Keratinocyte (primary cell): ENCODE data around the gene HEYL.

ENCODE experiments used
- CTCF ChIP-seq, 3 experiments: IDR thresholded peaks in 1 of 3; conservative IDR thresholded peaks in 1 of 3; optimal IDR thresholded peaks in 1 of 3; 2 replicates in 2 of 3; 3 replicates in 1 of 3; pipeline versions ENCODE3 to v1.5.1; 2011; ENCODE audit warnings: low read length in 3 of 3, mild to moderate bottlenecking in 3 of 3, moderate library complexity in 2 of 3, control low read depth in 1 of 3, inconsistent platforms in 1 of 3; ENCODE audit not compliant: insufficient read depth in 2 of 3; ENCODE audit errors: extremely low read depth in 1 of 3
- EZH2 ChIP-seq: IDR thresholded peaks from one replicate; pipeline ENCODE4 v1.6.1; 2012; ENCODE audit warnings: inconsistent platforms, mild to moderate bottlenecking, low read length, moderate library complexity

- TF ChIP-seq EZH2 (no peak), CTCF (optimal IDR thresholded peaks at IDR 0.05 in 1 of 3, IDR thresholded peaks at IDR 0.05 in 1 of 3, conservative IDR thresholded peaks at IDR 0.05 in 1 of 3; ENCODE audit: extremely low read depth in 1 of 3, insufficient read depth in 2 of 3, low read length in 3 of 3) (peak in 2 of 3 experiments; percentile 13 to 16)
Measured at GRCh38 chr1:39639305-39640130, at the start of gene HEYL.
